Measurements from ENCODE around the gene CCNY.
"Not testable (repeated sequence)": the region's sequence is repeated elsewhere in the genome, so short reads cannot be mapped to it uniquely, and the experiment has no call there.

CCNY gene

GRCh38 chr10:35409808-35410207 lies 73.5 kb downstream of the CCNY start:
- DNase-seq = no peak

- DNase-seq = peak; percentile 35
Observed at GRCh38 chr10:35412003-35412723, 75.9 kb downstream of the CCNY start.

- peak; percentile 61 for DNase-seq
Observed at GRCh38 chr10:35412900-35413491, 76.7 kb downstream of the CCNY start.

- peak; percentile 42 for DNase-seq
Observed at GRCh38 chr10:35413985-35414861, 77.9 kb downstream of the CCNY start.

DNA sequence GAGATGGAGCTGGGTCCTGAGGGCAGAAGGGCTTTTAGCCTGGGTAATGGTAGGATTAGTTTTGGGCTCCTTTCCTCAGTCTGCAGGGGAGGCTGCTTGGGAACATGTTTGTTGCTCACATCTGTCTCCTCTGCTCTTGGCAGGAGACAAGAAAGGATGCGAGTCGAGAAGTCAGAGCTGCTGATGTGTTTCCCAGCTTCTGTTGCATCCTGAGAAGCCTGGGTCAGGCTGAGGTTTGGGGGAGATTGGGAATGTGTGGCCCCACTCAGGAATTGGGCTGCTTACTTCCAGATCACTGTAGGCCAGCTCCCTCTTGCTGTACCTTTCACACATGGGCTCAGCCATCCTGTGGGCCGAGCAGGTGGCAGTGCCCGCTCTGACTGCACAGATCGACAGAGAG lies 79.2 kb downstream of the CCNY start:
- DNase-seq = no peak

GRCh38 chr10:35416619-35417312 lies 80.5 kb downstream of the CCNY start:
- DNase-seq = no peak

- no peak for DNase-seq
Observed at GRCh38 chr10:35417313-35417625, 81.0 kb downstream of the CCNY start.

GRCh38 chr10:35417795-35418194 lies 81.5 kb downstream of the CCNY start:
- no peak for DNase-seq

GRCh38 chr10:35418580-35418979 lies 82.3 kb downstream of the CCNY start:
- not testable (repeated sequence) for DNase-seq

- DNase-seq = no peak
Observed at GRCh38 chr10:35420044-35420443, 83.7 kb downstream of the CCNY start.

DNA sequence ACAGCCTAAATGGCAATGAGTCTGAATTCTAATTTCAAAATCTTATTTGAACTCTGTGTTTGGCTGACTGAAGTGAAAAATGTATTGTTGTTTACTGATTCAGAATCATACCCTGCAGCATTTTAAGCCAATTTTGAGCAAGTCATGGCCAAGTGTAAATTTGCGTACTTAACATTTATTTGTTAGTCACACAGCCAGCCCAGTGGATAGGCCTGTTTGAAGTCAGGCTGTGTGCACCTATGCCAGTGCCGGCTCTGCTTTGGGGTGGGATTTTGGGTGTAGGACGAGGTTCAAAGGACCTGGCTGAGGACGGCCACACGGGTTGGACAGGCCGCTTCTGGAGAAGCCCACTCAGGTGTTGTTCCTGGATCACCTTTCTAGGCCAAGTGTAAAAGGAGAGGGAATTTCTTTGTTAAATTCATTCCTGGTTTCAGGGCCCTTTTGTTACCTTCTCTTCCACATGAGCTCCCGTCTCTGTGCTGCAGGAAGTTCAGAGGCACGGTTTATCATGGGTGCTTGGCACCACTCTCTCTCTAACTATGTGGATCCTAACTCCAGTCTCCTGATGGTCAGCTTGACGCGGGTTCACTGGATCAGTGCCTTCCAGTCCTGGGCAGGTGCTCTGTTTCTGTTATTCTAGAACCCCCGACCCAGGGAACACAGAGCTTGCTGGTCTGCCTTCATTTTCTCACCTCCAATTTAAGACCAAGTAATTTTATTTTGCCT lies 84.7 kb downstream of the CCNY start:
- no peak for DNase-seq

DNA sequence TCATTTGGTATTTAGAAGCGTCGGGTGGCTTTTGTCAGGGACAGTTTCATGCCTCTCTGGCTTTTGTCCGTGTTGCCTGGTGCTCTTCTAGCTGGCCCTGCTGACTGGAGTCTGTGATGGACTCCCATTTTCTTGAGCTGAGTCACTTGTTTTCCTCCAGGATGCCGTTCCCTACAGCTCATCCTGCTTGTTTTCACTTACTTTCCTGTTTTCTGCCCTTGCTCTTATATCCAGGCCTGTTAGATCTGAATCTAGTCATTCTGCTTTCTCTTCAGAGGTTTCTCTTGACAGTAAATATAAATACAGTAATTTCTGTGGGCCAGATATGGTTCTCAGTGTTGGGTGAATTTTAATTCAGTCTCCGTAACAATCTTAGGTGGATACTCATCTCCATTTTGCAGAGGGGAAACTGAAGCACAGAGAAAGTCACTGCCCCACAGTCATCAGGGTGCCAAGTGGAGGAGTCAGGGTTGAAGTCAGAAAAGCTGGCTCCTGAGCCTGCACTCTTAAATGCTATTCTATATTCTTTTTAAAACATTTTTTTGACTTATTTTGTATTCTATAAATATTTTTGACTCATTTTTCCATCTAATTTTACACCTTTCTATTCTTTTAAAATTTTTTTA lies 85.4 kb downstream of the CCNY start:
- peak; percentile 95 for DNase-seq

DNA sequence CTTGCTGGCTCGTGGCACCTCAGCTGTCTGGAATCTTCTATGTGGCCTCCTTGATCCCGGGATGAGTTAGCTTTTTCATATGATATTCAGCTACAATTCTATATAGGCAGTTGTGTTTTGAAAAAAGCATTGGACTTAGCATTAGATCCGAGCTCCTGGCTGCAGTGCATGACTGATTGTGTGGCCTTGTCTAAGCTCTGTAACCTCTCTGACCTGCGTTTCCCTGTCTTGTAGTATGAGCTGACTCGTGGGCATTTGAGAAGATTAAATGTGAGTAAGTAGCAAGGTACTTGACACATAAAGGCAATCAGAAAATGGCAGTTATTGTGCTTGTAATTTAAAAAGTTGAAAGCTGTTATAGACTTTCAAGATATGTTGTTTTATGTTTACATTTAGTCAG lies 85.9 kb downstream of the CCNY start:
- DNase-seq = peak; percentile 34

DNA sequence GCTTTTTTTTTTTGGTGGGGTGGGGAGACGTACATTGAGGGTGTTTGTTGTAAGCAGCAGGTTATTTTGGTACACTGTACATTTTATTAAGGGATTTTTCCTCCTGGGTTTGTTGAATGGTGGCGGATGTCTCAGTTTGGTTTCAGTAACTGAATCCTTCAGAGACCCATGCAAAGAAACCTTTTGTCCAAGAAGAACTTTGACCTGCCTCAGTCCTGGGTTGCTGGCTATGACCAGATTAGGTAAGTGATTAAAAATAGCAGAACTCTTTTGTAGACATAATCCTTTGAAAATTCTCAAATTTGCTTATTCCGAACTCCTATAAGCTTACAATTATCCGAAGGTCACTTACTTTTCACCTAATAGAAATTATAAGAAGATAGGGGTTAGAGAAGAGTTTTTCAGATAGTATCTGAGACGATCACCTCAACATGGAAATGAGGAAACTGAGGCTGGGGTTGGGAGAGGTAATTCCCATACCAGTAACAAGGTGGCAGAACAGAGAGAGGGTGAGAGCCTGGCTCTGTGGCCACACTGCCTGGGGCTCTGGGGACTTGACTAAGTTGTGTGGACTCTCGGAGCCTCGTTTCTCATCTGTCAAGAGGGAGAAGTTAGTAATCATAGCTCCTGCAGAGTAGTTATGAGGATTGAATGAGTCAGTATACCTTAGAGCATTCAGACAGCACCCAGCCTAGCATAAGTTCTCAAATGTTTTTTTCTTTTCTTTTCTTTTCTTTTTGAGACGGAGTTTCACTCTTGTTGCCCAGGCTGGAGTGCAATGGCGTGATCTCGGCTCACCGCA lies 87.4 kb downstream of the CCNY start:
- peak; percentile 91 for DNase-seq

DNA sequence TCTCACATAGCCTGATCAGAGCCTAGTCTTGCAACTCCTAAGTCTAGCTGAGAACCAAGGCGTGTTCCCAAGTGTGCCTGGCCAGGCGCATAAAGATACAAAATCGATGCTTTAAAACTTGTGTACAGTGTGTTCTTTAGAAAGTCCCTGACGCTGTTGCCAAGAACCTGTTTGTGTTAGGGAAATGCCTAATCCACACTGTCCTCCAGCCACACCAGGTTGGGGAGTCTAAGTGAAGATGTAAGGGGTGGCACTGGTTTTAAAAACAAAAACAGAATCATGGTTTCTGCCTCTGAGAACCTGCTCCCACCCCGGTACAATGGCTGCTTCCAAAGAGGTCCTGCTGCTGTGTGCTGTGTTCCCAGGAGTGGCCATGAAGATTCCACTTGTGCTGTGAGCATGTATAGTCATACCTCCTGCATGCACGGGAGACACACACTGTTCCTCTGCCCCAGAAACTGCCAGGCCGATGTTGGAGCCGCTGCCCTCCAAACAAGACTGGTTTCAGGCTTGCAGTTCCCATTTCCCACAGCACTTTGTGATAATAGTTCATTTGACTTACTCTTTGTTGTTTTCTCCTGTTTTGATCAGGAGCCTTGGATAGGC lies 88.5 kb downstream of the CCNY start:
- no peak for DNase-seq

GRCh38 chr10:35425595-35425994 lies 89.3 kb downstream of the CCNY start:
- peak; percentile 53 for DNase-seq

DNA sequence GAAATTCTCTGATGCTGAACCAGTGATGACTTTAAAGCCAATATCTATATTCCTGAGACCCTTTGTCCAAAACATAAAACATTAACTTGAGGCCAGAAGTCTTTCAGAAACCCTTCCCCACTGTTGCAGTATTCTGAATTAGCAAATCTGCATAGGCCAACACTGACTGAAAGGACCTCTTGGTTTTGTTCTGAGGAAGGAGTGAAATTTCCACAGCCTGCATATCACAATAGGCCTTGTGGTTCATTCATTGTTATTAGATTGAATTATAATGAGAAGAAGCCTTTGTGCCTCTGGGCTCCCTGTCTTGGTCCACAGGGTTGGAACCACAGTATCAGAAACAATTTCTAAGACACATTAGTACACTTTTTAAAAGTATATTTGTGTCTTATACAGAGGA lies 90.3 kb downstream of the CCNY start:
- no peak for DNase-seq

DNA sequence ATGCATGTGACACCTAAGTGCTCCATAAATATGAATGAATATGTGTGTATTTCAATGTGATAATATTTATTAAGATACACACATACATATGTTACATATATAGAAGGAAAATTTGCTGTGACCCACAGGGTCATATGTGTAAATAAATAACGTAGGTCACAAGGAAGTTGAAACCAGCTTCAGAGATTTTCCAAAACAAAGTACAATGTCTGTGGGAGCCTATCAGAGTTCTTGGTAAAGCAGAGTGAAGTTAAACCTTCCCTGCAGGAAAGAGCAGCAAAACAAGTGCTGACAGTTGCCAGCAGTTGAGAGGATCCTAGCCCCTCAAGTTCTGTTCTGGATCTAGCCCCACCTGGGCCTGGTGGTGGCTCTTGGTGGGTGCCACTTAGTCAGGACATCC lies 91.2 kb downstream of the CCNY start:
- no peak for DNase-seq

- no peak for DNase-seq
Observed at GRCh38 chr10:35428521-35428920, 92.2 kb downstream of the CCNY start.

DNA sequence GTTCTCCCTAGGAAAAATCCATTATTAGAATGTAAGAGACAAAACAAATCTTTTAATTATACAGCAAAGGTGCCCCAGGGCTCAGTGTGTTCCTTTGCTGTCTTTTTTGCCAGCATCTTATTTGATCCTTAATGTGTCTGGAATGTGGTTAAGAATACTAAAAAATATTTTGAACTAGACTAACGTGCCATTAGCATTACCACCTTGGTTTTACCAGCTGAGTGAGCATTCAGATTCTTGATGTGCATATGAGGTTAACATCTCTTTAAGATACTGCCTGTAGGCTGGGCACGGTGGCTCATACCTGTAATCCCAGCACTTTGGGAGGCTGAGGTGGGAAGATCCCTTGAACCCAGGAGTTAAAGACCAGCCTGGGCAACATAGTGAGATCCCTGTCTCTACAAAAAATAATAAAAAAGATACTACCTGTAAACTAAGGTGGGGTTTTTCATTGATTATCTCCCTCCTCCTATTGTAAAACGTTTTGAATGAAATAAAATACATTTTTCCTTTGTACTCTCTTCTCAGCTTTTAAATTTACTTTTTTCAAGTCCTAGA lies 96.6 kb downstream of the CCNY start:
- no peak for DNase-seq
